CD1c-positive myeloid dendritic cell (primary cell): ENCODE results near the gene STARD9.
"Not testable (repeated sequence)": the region's sequence is repeated elsewhere in the genome, so short reads cannot be mapped to it uniquely, and the experiment has no call there.

Experiments
- DNase-seq: peaks from one replicate; pipeline ENCODE4 v3.0.0-alpha.2; 2016; ENCODE audit errors: extremely low spot score

The STARD9 gene

GRCh38 chr15:42766109-42766508 is 190.7 kb downstream of the STARD9 start:
- not testable (repeated sequence) for DNase-seq
